ENCODE results near the gene GUCA2A. TPM values are rescaled to one million over a fixed set of nuclear protein-coding genes. Genes with fewer than 3 reads are reported as not detected.

Gene GUCA2A
- total and polyA plus RNA-seq, 9 of the 15 experiments (the other 6 are each of a cell fraction or from before 2014, with no cell fraction given): not detected

GRCh38 chr1:42137766-42138165 is 26.8 kb downstream of the GUCA2A start:
- Histone ChIP-seq H3K9me3 (replicated peaks; ENCODE audit: control insufficient read depth, insufficient read depth, low read depth, low read length) (no peaks in the 10 kb centered on the region), H3K27ac (ENCODE audit: extremely low read depth, low read depth, low read length) (no peak overlapping the region), H3K4me2 (ENCODE audit: insufficient read depth, low read length) (no peak overlapping the region), H3K4me1 (replicated peaks in 1 of 2; ENCODE audit: control insufficient read depth in 2 of 2, insufficient read depth in 2 of 2, low read length in 2 of 2) (no peaks in the 10 kb centered on the region), H3K4me3 (no peak overlapping the region), H3K9ac (ENCODE audit: insufficient read depth in 1 of 2, low read depth in 2 of 2, low read length in 2 of 2) (no peak overlapping the region), H2AFZ (ENCODE audit: low read depth, low read length) (no peak overlapping the region), H3K79me2 (ENCODE audit: control insufficient read depth, insufficient read depth, low read length) (no peaks in the 10 kb centered on the region), H3K36me3 (ENCODE audit: control insufficient read depth, insufficient read depth, low read length) (no peaks in the 10 kb centered on the region), H3K9me1 (ENCODE audit: control insufficient read depth, insufficient read depth, low read length) (no peaks in the 10 kb centered on the region), H4K20me1 (replicated peaks; ENCODE audit: control insufficient read depth, insufficient read depth, low read length) (peaks cover 6% of the 10 kb centered on the region), H3K27me3 (ENCODE audit: control insufficient read depth in 2 of 2, insufficient read depth in 2 of 2, low read length in 2 of 2) (peaks cover 27 to 46% of the 10 kb centered on the region in 2 experiments)
- in situ Hi-C loops (cut with MboI): loop anchor here (25.0 kb wide), 1 partner anchor 325 kb away; no protein-coding TSS in a partner anchor
- FAIRE-seq (no peak), DNase-seq (ENCODE audit: extremely low read depth in 1 of 4, low spot score in 3 of 4) (no peak), ATAC-seq (no peak)
- 0% methylated on average over 10 of the region's 10 CpGs for WGBS (ENCODE audit: insufficient coverage, low coverage, missing lambda C conversion rate)
- no TSS peak for BruUV-seq (replicated peaks)
- CTCF ChIA-PET (ENCODE audit: low intra/inter-chr PET ratio): no interaction called here
- POLR2A ChIA-PET: interaction anchor here (0.6 to 0.7 kb wide), 2 partner anchors 20 to 549 kb away, joined by 3 to 4 read pairs; no protein-coding TSS in a partner anchor
- no peak for TF ChIP-seq NCOR1 (IDR thresholded peaks at IDR 0.05)
- no peak for TF ChIP-seq SAFB (IDR thresholded peaks at IDR 0.05; ENCODE audit: borderline replicate concordance, low read depth, low read length)
- TF ChIP-seq EP300 (IDR thresholded peaks at IDR 0.05; ENCODE audit: low read length): no peak
- TF ChIP-seq WHSC1 (IDR thresholded peaks at IDR 0.05; ENCODE audit: low read length): no peak
- no peak for TF ChIP-seq ZNF197 (CRISPR knock-in tag; IDR thresholded peaks at IDR 0.05; ENCODE audit: low read depth)
- no peak for TF ChIP-seq TRIM28 (IDR thresholded peaks at IDR 0.05)
- no peak for TF ChIP-seq CBFA2T3 (IDR thresholded peaks at IDR 0.05)
- TF ChIP-seq MBD2 (IDR thresholded peaks at IDR 0.05; ENCODE audit: borderline replicate concordance, low read depth): no peak
- TF ChIP-seq ZBTB33 (CRISPR knock-in tag; IDR thresholded peaks at IDR 0.05): no peak
- no peak for TF ChIP-seq CXXC5 (CRISPR knock-in tag; IDR thresholded peaks at IDR 0.05)
- no peak for TF ChIP-seq TEAD2 (tag; IDR thresholded peaks at IDR 0.05)
- TF ChIP-seq HDAC6 (IDR thresholded peaks at IDR 0.05; ENCODE audit: low read depth, low read length): no peak
- no peak for TF ChIP-seq SUPT5H (IDR thresholded peaks at IDR 0.05)
- TF ChIP-seq RNF219 (CRISPR knock-in tag; IDR thresholded peaks at IDR 0.05): no peak
- no peak for TF ChIP-seq MCM2 (IDR thresholded peaks at IDR 0.05; ENCODE audit: low read depth)
- TF ChIP-seq PCBP2 (IDR thresholded peaks at IDR 0.05; ENCODE audit: low read depth, low read length, poor library complexity, severe bottlenecking): no peak
- no peak for TF ChIP-seq SAP30 (IDR thresholded peaks at IDR 0.05; ENCODE audit: borderline replicate concordance, insufficient read depth, low read depth, low read length, poor library complexity, severe bottlenecking)
- no peak for TF ChIP-seq RCOR1 (IDR thresholded peaks at IDR 0.05; ENCODE audit: borderline replicate concordance in 1 of 2, low read depth in 2 of 2, low read length in 2 of 2)
- TF ChIP-seq ZNF212 (CRISPR knock-in tag; IDR thresholded peaks at IDR 0.05): no peak
- intact Hi-C loops (cut with micrococcal nuclease): loop anchor here (10.0 kb wide), 1 partner anchor 323 kb away; no protein-coding TSS in a partner anchor

Data from K562 (cell line).